ENCODE measurements around the gene KCNK17.

The KCNK17 gene

DNA sequence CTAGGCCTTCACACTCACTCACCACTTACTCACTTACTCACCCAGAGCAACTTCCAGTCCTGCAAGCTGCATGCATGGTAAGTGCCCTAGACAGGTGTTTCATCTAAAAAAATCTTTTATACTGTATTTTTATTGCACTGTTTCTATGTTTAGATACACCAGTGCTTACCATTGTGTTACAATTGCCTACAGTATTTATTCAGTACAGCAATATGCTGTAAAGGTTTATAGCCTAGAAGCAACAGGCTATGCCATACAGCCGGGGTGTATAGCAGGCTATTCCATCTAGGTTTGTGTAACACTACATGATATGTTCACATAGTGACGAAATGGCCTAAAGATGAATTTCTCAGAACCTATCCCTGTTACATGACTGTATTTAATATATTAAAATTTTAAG, 47.8 kb downstream of the KCNK17 start:
- DNase-seq, result no peak

DNA sequence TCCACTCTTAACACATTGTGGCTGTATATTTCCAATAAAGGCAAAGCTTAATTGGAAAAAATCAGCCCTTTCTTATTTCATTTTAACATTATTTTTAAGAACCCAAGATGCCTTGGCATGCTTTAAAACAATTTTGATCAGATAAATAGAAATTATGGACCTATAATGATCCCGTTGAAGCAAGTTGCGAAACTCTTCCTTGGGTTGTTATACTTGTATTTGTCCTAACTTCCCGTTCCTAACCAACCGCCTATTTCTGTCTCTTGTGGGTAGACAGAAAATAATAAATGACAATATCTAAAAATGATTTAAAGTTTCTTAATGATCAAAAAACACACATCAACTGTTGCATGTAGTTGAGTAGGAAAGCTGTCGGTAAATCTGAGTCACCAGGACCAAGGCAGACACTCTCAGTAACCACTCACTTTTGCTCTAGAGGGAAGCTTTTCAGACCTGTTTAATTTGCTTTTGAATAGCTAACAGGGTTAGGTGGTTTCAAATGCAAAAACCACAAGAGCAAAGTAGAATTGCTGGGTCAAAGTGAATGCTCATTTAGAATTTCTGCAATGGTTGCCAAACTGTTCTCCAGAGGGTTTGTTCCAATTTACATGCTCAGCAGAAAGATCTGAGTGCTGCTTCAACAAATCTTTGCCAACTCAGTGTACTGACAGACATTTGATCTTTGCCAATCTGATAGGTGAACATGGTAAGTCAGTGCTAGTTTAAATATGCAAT, 50.7 kb downstream of the KCNK17 start:
- no peak for DNase-seq

DNA sequence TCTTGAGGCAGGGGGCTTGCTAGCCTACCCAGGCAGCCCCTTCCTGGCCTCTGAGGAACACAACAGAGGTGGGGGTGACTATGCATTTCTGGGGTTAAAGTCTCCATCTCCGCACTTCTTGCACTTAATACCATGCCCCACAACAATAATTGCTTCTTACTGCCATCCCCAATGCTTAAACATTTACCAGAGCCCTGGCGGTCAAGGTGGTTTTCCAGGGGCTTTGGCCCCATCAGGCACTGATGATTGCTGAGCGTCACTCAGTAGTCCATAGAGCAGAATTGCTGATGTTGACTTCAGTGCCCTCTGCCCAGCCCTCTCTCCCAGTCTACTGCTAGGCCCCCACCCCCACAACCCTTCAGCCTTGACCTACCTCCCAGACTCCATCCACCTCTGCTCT, 52.5 kb downstream of the KCNK17 start:
- DNase-seq, result no peak

DNA sequence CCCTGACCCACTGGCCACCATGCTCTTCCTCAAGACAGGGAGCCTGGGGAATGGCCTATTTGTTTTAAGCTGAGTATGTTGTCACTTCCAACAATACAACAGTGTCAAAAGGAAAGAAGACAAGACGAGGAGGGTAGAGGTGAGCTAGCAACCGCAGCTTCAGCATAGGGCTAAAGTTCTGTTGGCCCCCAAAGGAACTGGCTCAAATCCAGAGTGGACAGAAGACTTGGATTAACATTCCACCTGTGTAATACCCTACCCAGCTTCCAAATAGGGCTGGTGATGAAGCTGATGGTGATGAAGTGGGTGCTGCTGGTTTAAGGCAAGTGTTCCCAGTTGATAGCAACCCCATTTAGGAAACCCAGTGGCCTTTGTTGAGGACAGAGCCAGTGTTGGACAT, 53.3 kb downstream of the KCNK17 start:
- no peak for DNase-seq

DNA sequence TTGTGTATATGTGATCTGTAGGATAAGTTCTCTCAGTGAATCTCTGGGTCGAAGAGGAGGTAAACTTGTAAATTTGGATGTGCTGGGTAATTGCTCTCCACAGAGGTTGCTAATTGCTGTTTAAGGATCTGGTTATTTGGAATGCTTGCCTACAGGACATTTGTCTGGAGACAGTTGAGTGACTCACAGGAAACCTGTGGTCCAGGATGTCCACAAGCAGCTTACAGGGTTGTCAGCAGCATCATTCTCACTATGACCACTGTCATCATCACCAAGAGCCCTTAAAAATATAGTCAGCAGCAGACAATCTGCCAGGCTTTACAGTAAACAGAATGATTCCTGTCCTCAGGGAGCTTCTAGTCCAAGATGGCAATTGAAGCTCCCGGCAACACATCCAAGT, 53.8 kb downstream of the KCNK17 start:
- no peak for DNase-seq

DNA sequence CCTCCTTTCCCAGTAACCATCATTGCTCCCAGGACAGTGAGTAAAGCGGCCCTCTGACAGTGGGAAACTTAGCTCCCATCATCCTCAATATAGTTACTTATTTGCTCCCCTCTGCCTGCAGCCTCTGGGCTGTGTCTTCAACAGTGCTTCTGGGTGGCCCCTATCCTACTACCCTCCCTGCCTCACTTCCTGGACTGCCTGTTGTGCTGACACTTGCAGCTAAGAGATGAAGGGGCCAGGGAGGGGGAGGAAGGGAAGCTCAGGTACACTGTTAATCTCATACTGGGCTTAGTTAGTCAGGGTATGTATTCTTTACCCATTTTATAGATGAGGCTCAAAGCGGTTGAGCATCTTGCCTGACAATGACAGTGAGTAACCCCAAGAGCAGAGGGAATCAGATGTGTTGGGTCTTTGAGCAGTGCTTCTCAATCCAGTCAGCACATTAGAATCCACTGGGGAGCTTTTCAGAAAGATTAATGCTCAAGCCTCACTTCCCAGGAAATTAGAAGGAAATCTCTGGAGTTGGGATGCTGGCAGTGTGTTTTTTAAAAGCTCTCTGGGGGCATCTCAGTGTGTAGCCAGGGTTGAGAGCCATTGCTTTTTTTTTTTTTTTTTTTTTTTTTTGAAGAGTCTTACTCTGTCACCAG, 57.8 kb downstream of the KCNK17 start:
- no peak for DNase-seq

DNA sequence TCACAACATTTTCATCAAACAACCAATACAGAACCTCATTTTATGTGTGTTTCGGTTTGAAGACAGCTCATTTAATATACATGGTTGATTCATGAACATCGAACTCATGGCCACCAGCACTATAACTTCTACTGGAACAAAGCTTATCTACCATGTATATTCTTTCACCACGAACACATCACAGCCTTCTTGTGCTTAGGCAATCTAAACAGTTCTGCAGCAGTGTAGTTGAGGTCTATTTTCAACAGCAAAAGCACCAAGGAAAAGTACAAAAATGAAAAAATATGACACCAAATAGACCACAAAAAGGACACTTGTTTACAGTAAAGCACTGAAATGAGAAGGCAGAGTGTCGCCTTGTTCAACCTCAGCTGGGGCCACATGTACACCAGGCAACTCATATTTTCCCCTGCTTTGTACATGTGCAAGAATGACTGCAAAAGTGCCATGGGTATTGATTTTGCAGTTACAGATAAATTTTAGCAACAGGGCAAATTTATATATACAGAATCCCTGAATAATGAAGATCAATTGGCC, 59.2 kb downstream of the KCNK17 start:
- no peak for DNase-seq

DNA sequence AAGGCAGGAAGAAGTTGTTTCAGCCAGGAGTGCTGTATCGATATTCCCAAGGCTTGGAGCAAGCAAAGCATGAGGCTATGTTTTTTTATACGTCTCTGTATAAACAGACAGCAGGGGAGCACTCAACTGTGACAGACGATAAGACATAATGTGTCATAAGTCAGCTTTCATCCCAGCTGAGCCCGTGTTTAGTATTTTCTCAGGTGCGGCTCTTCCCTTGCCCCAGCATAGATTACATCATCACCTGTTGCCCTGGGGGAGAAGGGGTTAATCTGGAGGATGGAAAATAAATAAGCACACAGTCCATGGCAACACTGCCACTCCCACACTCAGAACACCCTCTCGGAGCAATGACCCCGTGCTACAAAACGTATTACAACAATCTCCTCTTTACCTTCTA, 62.8 kb downstream of the KCNK17 start:
- no peak for DNase-seq

DNA sequence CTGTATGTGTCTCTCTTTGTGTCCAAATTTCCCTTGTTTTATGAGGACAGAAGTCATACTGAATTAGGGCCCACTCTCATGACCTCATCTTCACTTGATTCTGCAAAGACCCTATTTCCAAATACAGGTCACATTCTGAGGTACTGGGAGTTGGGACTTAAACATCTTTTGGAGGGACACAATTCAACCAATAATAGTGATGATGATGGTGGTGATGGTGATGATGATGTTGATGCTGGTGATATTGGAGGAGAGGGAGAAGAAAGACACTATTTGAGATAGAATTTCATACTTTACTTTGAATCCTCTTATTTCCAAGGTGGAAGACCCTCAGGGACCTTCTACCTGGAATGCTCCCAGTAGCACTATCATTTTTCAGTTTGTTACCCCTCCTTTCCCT, 63.7 kb downstream of the KCNK17 start:
- no peak for DNase-seq

DNA sequence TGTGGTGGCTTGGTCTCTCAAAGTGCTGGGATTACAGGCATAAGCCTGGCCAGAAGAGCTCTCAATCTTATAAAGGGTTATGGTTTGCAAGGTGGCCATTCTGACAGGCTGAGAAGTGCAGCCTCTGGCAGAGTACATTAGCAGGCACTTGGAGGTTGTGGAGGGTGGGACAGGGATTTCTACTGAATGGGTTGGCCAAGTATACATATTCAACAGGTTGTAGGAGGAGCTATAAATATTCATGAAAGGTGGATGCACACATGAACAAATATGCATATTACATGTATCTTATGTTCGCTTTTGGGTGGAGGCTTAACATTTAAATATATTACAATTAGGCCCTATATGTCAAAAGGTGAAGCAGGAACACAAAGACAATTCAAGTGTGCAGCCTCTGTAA, 64.9 kb downstream of the KCNK17 start:
- no peak for DNase-seq

Measured in right forelimb (tissue), 1 donor.